Mesenchymal stem cell (in vitro differentiated cells and primary cell): ENCODE measurements around the gene APOL3.
"Not testable (repeated sequence)": the region's sequence is repeated elsewhere in the genome, so short reads cannot be mapped to it uniquely, and the experiment has no call there.

ENCODE experiments used
- DNase-seq: peaks from one replicate; pipeline ENCODE4 v3.0.0-alpha.2; 2013
- H2AFZ ChIP-seq: one replicate; pipeline ENCODE4 v1.6.1; 2013; ENCODE audit warnings: low read depth, mild to moderate bottlenecking, control low read depth, inconsistent platforms, low read length, moderate library complexity
- H2AK5ac ChIP-seq: 2 replicates; pipeline ENCODE4 v1.6.1; 2013; ENCODE audit warnings: low read length, moderate library complexity, mild to moderate bottlenecking, inconsistent platforms; ENCODE audit not compliant: severe bottlenecking
- H2BK120ac ChIP-seq: one replicate; pipeline ENCODE4 v1.6.1; 2013; ENCODE audit warnings: low read depth, mild to moderate bottlenecking, inconsistent platforms, low read length, moderate library complexity
- H2BK12ac ChIP-seq, 2 experiments: one replicate each; pipeline ENCODE4 v1.6.1; 2013; ENCODE audit warnings: inconsistent platforms in 2 of 2, low read length in 2 of 2, mild to moderate bottlenecking in 2 of 2, moderate library complexity in 2 of 2, control low read depth in 1 of 2
- H2BK15ac ChIP-seq: one replicate; pipeline ENCODE4 v1.6.1; 2013; ENCODE audit warnings: mild to moderate bottlenecking, low read depth, inconsistent platforms; ENCODE audit not compliant: poor library complexity, severe bottlenecking
- H2BK5ac ChIP-seq: 2 replicates; pipeline ENCODE4 v1.6.1; 2013; ENCODE audit warnings: low read depth, mild to moderate bottlenecking, low read length, control low read depth, inconsistent platforms; ENCODE audit not compliant: poor library complexity, severe bottlenecking
- H3K14ac ChIP-seq, 2 experiments: one replicate each; pipeline ENCODE4 v1.6.1; 2013; ENCODE audit warnings: inconsistent platforms in 2 of 2, low read length in 2 of 2, control low read depth in 1 of 2, mild to moderate bottlenecking in 1 of 2, moderate library complexity in 1 of 2
- H3K18ac ChIP-seq, 2 experiments: one replicate each; pipeline ENCODE4 v1.6.1; 2013; ENCODE audit warnings: inconsistent platforms in 2 of 2, low read length in 2 of 2, control low read depth in 1 of 2, low read depth in 1 of 2, mild to moderate bottlenecking in 1 of 2
- H3K23ac ChIP-seq, 2 experiments: one replicate each; pipeline ENCODE4 v1.6.1; 2013; ENCODE audit warnings: inconsistent platforms in 2 of 2, low read length in 2 of 2, mild to moderate bottlenecking in 2 of 2, moderate library complexity in 2 of 2, control low read depth in 1 of 2
- H3K27ac ChIP-seq: 2 replicates; pipeline ENCODE4 v1.5.1; 2013; ENCODE audit warnings: mild to moderate bottlenecking, moderate library complexity, low read length, control low read depth, inconsistent platforms; ENCODE audit not compliant: poor library complexity, severe bottlenecking
- H3K27me3 ChIP-seq, 2 experiments: 2 replicates each; pipeline versions ENCODE4 v1.6.1 to v1.7.0; 2013; ENCODE audit warnings: low read length in 2 of 2, mild to moderate bottlenecking in 2 of 2, moderate library complexity in 2 of 2, control low read depth in 1 of 2, inconsistent platforms in 1 of 2; ENCODE audit not compliant: control insufficient read depth in 1 of 2, insufficient read depth in 1 of 2
- H3K36me3 ChIP-seq, 2 experiments: 2 replicates each; pipeline versions ENCODE4 v1.6.1 to v1.7.0; 2013; ENCODE audit warnings: low read length in 2 of 2, control low read depth in 1 of 2, inconsistent platforms in 1 of 2, low read depth in 1 of 2, mild to moderate bottlenecking in 1 of 2; ENCODE audit not compliant: insufficient read depth in 2 of 2, control insufficient read depth in 1 of 2
- H3K4ac ChIP-seq, 2 experiments: one replicate each; pipeline ENCODE4 v1.6.1; 2013; ENCODE audit warnings: inconsistent platforms in 2 of 2, low read length in 2 of 2, mild to moderate bottlenecking in 2 of 2, moderate library complexity in 2 of 2, control low read depth in 1 of 2, low read depth in 1 of 2
- H3K4me1 ChIP-seq: 2 replicates; pipeline ENCODE4 v1.6.1; 2013; ENCODE audit warnings: low read depth, low read length, control low read depth; ENCODE audit not compliant: control insufficient read depth, insufficient read depth
- H3K4me2 ChIP-seq: 2 replicates; pipeline ENCODE4 v1.6.1; 2013; ENCODE audit warnings: low read length, mild to moderate bottlenecking, inconsistent platforms; ENCODE audit not compliant: poor library complexity, severe bottlenecking
- H3K4me3 ChIP-seq, 2 experiments: 2 replicates each; pipeline versions ENCODE4 v1.5.1 to v1.7.0; 2013; ENCODE audit warnings: low read length in 2 of 2, mild to moderate bottlenecking in 2 of 2, control low read depth in 1 of 2, low read depth in 1 of 2; ENCODE audit not compliant: insufficient read depth in 1 of 2
- H3K79me1 ChIP-seq: replicated peaks from 2 replicates; pipeline ENCODE4 v1.6.1; 2013; ENCODE audit warnings: mild to moderate bottlenecking, control low read depth, low read length, inconsistent platforms; ENCODE audit not compliant: poor library complexity, severe bottlenecking
- H3K9ac ChIP-seq: 2 replicates; pipeline ENCODE4 v1.7.0; 2013; ENCODE audit warnings: mild to moderate bottlenecking, low read length, moderate library complexity
- H3K9me3 ChIP-seq: 2 replicates; pipeline ENCODE4 v1.7.0; 2013; ENCODE audit warnings: mild to moderate bottlenecking, low read length; ENCODE audit not compliant: control insufficient read depth
- H4K8ac ChIP-seq: one replicate; pipeline ENCODE4 v1.6.1; 2013; ENCODE audit warnings: inconsistent platforms, mild to moderate bottlenecking, low read length, moderate library complexity
- H4K91ac ChIP-seq: one replicate; pipeline ENCODE4 v1.6.1; 2013; ENCODE audit warnings: mild to moderate bottlenecking, low read length, inconsistent platforms
- WGBS: methylation state at CpG from one replicate; pipeline ENCODE4 v1.1.7; 2013; ENCODE audit warnings: mixed read lengths; 5-methylcytosine and 5-hydroxymethylcytosine counted together

APOL3 gene

DNA sequence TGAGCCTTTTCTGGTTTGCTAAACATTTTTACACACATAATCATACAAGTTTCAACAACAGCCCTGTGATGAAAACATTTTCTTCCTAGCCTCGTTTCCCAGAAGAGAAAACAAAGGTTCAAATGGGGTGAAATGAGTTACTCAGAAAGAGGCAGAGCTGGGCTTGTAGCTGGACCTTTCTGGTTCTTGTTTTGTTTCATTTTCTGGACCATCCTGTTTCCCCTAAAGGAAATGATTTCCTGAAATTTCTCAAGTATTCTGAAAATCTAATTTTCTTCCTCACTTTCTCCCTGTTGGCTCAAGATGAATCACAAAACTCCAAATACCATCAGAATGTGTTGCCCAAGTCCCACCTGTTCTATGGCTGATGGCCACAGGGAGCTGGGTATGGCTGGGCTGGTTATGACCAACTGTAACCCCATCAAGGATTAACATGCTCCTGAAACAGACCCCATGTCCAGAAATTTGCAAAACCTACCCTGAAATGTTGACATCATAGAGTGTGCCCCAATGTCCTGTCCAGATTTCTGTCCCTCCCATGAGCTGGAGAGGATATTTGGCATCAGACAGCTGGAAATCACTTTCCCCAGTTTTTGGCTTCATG lies 47.7 kb upstream of the APOL3 start:
- peaks cover 0 to 8% of the 10 kb centered on the region in 2 experiments for H3K27me3 ChIP-seq
- H3K79me1 ChIP-seq: no peaks in the 10 kb centered on the region
- H2AFZ ChIP-seq: no peak overlapping the region
- WGBS: 56% methylated on average over 1 of the region's 1 CpG
- H4K91ac ChIP-seq: no peak overlapping the region
- H2BK5ac ChIP-seq: no peak overlapping the region
- H3K23ac ChIP-seq: no peak overlapping the region
- H3K18ac ChIP-seq: no peak overlapping the region
- no peak overlapping the region for H3K9ac ChIP-seq
- no peaks in the 10 kb centered on the region for H3K36me3 ChIP-seq
- no peak overlapping the region for H3K4ac ChIP-seq
- H2BK15ac ChIP-seq: no peak overlapping the region
- peaks cover 1% of the 10 kb centered on the region for H3K4me1 ChIP-seq
- H3K4me2 ChIP-seq: no peak overlapping the region
- H2BK12ac ChIP-seq: no peak overlapping the region
- H4K8ac ChIP-seq: no peak overlapping the region
- H2AK5ac ChIP-seq: no peak overlapping the region
- peaks cover 4% of the 10 kb centered on the region for H3K9me3 ChIP-seq
- no peak overlapping the region for H2BK120ac ChIP-seq
- no peak overlapping the region for H3K27ac ChIP-seq
- no peak for DNase-seq
- no peak overlapping the region for H3K14ac ChIP-seq
- H3K4me3 ChIP-seq: no peak overlapping the region

- Histone ChIP-seq H4K8ac (no peak overlapping the region), H2AK5ac (no peak overlapping the region), H3K4me3 (no peak overlapping the region), H4K91ac (no peak overlapping the region), H2BK12ac (no peak overlapping the region), H2BK15ac (no peak overlapping the region), H2BK120ac (no peak overlapping the region), H3K9me3 (peaks cover 4% of the 10 kb centered on the region), H3K79me1 (no peaks in the 10 kb centered on the region), H3K9ac (no peak overlapping the region), H3K14ac (no peak overlapping the region), H3K23ac (no peak overlapping the region), H3K4me1 (peaks cover 1% of the 10 kb centered on the region), H2AFZ (no peak overlapping the region), H3K4me2 (no peak overlapping the region), H3K18ac (no peak overlapping the region), H3K4ac (no peak overlapping the region), H3K27me3 (no peaks in the 10 kb centered on the region), H3K36me3 (no peaks in the 10 kb centered on the region), H2BK5ac (no peak overlapping the region), H3K27ac (no peak overlapping the region)
- DNase-seq: no peak
- no CpG with 5 or more reads among the region's 1 CpG for WGBS
Measured at GRCh38 chr22:36206255-36206654, 45.7 kb upstream of the APOL3 start.

DNA sequence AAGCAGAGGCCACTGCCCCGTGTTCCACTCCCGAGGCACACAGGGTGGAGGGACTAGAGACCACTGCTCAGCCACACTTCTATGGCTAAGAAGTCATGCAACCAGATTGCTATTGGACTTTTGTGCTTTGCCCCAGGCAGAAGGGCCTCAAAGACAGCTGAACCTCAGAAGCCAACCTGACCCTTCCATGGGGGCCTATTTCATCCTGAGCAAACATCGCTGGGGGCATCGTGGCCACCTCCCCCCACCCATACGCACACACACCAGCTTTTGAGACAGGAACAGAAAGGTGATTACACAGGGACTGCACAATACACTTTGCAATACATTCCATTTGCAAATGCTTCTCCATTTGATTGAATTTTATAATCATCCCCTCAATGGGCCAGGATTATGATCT lies 45.0 kb upstream of the APOL3 start:
- H3K9me3 ChIP-seq, H3K23ac ChIP-seq: not testable (repeated sequence)
- 89% methylated on average over 5 of the region's 5 CpGs for WGBS

GRCh38 chr22:36204632-36205015 lies 44.1 kb upstream of the APOL3 start:
- Histone ChIP-seq H2BK120ac (no peak overlapping the region), H4K8ac (no peak overlapping the region), H3K14ac (no peak overlapping the region), H3K4me1 (no peaks in the 10 kb centered on the region), H3K27ac (no peak overlapping the region), H3K4me3 (no peak overlapping the region), H3K27me3 (no peaks in the 10 kb centered on the region), H3K9me3 (peaks cover 4% of the 10 kb centered on the region), H3K79me1 (no peaks in the 10 kb centered on the region), H4K91ac (no peak overlapping the region), H2BK12ac (no peak overlapping the region), H2BK5ac (no peak overlapping the region), H3K23ac (no peak overlapping the region), H2BK15ac (no peak overlapping the region), H2AFZ (no peak overlapping the region), H3K9ac (no peak overlapping the region), H2AK5ac (no peak overlapping the region), H3K18ac (no peak overlapping the region), H3K36me3 (no peaks in the 10 kb centered on the region), H3K4me2 (no peak overlapping the region), H3K4ac (no peak overlapping the region)
- WGBS: 71% methylated on average over 5 of the region's 6 CpGs
- DNase-seq: no peak

More for the DNA sequence above, 45.0 kb upstream of the APOL3 start:
- H4K8ac ChIP-seq, H4K91ac ChIP-seq, H2BK120ac ChIP-seq, DNase-seq, H3K36me3 ChIP-seq, H3K27ac ChIP-seq, H3K27me3 ChIP-seq, H2AK5ac ChIP-seq, H2AFZ ChIP-seq, H3K4ac ChIP-seq, H2BK15ac ChIP-seq, H3K9ac ChIP-seq, H3K79me1 ChIP-seq, H3K4me2 ChIP-seq, H3K18ac ChIP-seq, H2BK12ac ChIP-seq, H2BK5ac ChIP-seq, H3K4me3 ChIP-seq, H3K4me1 ChIP-seq, H3K14ac ChIP-seq: not testable (repeated sequence)
